HEK293T (cell line): ENCODE measurements around the gene FBXO41.

Experiments
- CTBP1 ChIP-seq: fragments of 450-650 bp; IDR thresholded peaks from 2 replicates; pipeline ENCODE4 v1.6.1; 2016; ENCODE audit warnings: borderline replicate concordance
- FOXM1 ChIP-seq: fragments of 450-650 bp; IDR thresholded peaks from 2 replicates; pipeline ENCODE4 v1.6.1; 2017; ENCODE audit warnings: mild to moderate bottlenecking, borderline replicate concordance
- SUZ12 ChIP-seq: fragments of 450-650 bp; IDR thresholded peaks from 2 replicates; pipeline ENCODE4 v1.6.1; 2016; ENCODE audit warnings: mild to moderate bottlenecking

GRCh38 chr2:73314441-73314840, 30.2 kb upstream of the FBXO41 start:
- TF ChIP-seq FOXM1 (no peak), SUZ12 (no peak), CTBP1 (no peak)
